Limb (tissue), 2 donors: Measurements from ENCODE around the gene ZKSCAN8.
A peak's percentile ranks its signal among the peaks of the same experiment; 100 is the strongest.
"Not testable (repeated sequence)": the region's sequence is repeated elsewhere in the genome, so short reads cannot be mapped to it uniquely, and the experiment has no call there.

Experiments
- DNase-seq, 2 donors: peaks; one replicate each; pipeline ENCODE4 v3.0.0-alpha.2; 2016; ENCODE audit errors: extremely low spot score in 2 of 2

The ZKSCAN8 gene

DNA sequence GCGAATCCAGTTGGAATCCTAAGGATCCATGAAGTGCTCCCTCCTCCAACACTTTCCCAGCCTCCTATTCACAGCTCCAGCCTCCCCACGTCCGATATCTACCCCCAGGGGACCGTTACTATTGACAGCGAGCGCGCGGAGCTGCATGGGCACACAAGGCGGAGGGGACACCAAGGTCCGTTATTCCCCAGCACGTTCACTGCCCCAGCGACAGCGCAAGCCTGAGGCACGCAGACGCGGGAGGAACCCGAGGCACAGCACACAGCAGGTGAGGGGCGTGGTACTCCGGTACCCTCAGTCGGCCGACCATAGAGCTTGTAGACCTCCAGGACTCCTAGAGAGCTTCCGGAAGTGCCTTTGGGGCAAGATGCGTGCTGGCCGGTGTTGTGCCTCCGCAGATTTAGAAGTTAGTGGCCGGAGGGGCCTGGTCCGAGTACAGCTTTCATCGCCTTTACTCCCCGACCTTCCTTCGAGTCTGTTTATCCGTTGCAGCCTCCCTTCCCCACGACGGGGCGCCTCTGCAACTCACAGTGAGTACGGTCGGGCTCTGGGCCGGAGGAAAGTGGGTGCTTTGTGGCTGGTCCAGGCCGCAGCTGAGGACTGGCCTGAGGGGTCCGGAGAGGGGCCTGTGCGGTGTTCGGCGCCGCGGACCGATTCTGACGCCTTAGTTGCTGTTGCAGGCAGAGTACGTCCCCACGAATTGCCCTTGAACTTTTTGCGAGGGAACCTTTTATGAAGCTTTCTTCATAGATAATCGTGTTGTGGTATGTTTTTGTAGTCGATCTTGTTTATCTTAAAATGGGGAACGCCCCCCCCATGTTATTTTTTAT lies at the start of gene ZKSCAN8:
Gene ZKSCAN8 (plus strand): TSS at position 384 of the 830 bp plus-strand sequence. CDS start 6,525 bp downstream, outside the sequence.
- DNase-seq, result peak; percentile 88

DNA sequence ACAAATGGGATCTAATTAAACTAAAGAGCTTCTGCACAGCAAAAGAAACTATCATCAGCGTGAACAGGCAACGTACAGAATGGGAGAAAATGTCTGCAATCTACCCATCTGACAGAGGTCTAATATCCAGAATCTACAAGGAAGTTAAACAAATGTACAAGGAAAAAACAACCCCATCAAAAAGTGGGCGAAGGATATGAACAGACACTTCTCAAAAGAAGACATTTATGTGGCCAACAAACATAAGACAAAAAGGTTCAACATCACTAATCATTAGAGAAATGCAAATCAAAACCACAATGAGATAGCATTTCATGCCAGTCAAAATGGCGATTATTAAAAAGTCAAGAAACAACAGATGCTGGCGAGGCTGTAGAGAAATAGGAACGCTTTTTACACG lies 39.5 kb upstream of the ZKSCAN8 start:
- not testable (repeated sequence) for DNase-seq

DNA sequence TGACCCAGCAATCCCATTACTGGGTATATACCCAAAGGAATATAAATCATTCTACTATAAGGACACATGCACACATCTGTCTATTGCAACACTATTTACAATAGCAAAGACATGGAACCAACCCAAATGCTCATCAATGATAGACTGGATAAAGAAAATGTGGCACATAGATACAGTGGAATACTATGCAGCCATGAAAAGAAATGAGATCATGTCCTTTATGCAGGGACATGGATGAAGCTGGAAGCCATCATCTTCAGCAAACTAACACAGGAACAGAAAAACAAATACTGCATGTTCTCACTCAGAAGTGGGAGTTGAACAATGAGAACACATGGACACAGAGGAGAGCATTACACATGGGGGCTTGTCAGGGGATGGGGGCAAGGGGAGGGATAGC lies 39.0 kb upstream of the ZKSCAN8 start:
- not testable (repeated sequence) for DNase-seq

DNA sequence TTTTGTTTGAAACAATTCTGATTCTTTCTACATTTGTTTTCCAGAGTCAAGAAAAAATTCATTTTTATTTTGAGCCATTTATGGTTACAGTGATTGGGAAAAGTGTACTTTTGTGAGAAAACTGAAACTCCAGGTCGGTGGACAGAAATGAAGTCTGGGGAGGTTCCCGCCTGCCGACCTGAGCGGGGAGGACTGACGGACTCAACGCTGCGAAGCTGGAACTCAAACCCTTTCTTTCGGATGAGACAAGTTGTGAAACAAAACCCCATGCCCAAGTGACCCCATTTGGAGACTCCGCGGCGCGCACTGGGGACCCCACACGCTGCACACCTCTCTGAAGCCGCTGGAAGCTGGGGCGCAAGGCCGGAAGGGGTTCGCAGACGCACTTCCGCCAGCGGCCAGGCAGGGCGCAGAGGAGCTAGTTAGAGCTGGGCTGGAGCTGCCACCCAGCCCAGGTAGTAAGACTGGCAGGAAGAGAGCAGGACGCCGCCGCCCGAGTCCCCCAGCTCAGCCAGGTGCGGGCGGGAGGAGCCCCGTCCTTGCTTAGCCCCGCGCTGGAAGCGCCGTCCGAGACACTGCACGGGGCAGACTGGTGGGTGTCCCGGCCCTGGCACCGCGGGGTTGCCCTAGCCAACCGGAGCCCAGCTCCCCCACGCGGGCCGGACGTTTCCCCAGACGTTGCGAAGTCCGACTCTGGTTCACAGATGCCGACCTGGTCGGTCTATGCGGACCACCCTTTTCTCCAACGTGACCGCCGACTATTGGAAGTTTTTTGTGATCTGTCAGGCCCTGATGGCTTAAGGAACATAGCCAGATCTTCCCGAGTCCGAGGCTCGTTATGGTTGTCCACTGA lies 37.1 kb upstream of the ZKSCAN8 start:
- peak; percentile 86 to 90 for DNase-seq

DNA sequence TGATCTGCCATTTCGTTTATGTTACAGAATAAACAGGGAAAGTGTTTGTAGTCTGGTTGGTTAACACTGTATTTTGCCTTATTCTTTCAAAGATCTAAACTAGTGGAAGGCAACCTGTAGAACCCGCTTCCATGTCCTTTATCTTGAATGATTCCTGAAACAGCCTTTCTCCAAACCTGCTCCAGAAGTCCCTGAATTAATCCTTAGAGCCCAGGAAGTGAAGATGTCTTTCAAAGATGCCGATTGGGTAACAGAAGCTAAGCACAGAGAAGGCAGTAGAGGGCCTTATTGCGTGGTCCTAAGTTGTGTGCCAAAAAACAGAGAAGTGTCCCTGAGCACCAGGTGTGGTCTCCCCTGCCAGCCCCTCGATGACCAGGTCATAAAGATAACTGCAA lies 36.4 kb upstream of the ZKSCAN8 start:
- DNase-seq, result no peak

DNA sequence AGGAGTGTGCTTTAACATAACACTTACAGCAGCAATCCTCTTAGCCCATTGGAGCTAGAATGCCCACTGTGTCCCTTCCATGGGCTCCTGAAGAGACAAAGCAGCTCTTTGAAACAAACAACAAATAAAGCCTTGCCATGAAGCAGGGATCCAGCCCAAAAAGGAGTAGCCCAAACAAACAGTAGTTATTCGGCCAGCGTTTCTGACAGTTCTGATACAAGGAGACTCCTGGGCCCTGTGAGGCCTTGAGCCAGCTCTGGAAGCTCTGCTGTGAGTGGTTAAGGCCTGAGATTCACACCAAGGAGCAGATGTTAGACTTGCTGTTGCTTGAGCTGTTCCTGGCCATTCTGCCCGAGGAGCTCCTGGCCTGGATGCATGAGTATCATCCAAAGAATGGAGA lies 34.2 kb upstream of the ZKSCAN8 start:
- DNase-seq, result no peak

DNA sequence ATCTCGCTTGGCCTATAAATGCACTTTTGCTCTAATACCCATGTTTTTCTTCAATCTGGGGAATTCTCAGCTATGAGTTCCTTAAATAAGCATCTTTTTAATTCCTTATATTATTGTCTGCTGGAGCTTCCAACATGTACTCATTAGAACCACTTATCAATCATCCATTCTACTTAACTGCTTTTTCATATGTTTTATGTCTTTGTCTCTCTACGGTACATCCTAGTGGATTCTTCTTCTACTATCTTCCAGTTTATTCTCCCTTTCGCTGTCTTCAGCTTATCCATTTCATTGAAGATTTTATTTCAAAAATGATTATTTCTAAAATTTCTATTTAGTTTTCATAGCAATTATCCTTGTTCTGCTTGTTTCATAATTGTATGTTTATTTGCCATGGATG lies 29.7 kb upstream of the ZKSCAN8 start:
- no peak for DNase-seq

DNA sequence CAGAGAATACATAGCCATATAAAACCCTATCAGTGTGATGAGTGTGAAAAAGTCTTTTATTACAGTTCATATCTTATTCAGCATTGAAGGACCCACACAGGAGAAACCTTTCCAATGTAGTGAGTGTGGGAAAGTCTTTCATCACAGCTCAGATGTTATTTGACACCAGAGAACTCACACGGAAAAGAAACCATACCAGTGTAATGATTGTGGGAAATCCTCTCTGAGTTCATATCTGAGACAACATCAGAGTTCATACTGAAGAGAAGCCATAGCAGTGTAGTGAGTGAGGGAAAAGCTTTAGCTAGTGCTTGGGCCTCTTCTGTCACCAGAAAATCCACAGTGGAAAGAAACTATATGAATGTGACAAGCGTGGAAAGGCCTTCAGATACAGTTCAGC lies 25.9 kb upstream of the ZKSCAN8 start:
- no peak for DNase-seq

DNA sequence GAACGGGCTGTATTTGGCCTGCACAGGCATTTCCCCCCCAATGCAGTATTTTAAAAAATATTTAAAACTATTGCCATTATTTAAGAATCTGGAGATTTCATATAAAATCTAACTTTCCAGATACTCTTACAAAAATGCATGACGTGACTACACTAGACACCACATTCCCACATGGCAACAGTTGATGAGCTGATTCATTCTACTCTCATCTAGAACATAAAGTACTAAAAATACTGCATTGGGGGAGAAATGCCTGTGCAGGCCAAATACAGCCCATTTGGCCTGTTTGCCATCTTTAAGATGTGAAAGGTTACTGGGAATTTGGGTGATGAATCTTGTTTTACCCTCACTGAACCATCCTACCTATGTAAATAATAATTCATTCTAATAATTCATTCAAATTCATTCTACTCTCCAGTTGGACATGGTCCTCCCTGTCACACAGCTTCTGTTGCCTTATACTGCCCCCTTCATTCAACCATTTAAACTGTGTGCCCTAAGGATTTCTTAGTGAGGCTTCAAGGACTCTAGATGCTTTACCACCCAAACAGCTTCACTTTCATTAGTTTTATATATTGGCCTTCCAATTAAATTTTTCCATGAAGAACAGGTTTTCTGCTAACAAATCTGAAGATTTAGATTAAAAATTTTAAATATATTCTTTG lies 24.2 kb upstream of the ZKSCAN8 start:
- no peak for DNase-seq

DNA sequence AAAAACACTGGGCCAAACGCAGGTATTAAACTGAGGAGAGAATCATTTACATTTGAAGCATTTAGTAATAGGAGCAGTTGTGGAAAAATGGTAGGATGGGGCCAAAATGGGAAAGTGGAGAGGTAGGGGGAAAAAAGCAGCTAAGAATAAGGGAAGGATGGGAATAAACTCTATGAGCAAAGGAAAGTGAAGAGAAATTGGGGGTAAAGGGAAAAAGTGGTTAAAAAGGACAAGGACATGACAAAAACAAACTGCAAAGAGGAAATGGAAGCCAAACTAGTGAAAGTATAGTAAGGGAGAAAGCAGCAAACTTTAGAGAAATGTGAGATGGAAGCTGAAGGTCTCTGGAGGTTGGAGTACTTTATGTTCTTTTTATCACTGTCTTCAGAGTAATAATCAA lies 23.5 kb upstream of the ZKSCAN8 start:
- no peak for DNase-seq

DNA sequence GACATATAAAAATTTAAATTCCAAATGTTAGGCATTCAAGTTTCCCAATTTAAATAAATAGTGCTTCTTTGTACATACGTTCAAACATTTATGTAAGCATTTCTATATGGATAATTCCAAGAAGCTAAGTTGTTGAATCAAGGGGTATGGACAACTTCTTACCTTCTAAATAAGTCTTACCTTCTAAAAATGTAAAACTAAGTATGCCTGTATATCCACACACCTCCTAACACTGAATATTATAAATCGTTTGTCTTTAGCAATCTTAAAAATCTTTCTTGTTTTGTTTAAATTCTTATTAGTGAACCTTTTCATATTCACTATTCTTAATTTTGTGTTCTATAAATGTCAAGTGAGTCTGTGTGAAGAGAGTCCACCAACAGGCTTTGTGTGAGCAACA lies 19.8 kb upstream of the ZKSCAN8 start:
- no peak for DNase-seq

DNA sequence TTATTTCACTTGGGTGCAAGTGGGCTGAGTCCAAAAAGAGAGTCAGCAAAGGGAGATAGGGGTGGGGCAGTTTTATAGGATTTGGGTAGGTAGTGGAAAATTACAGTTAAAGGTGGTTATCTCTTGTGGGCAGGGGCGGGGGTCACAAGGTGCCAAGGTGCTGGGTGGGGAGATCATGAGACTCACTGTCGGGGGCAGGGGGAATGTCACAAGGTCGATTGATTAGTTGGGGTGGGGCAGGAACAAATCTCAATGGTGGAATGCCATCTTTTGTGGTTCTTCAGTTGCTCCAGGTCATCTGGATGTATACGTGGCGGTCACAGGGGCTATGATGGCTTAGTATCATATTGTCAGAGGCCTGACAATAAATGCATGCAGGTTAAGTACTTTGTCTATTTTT lies 19.4 kb upstream of the ZKSCAN8 start:
- DNase-seq, result not testable (repeated sequence)

DNA sequence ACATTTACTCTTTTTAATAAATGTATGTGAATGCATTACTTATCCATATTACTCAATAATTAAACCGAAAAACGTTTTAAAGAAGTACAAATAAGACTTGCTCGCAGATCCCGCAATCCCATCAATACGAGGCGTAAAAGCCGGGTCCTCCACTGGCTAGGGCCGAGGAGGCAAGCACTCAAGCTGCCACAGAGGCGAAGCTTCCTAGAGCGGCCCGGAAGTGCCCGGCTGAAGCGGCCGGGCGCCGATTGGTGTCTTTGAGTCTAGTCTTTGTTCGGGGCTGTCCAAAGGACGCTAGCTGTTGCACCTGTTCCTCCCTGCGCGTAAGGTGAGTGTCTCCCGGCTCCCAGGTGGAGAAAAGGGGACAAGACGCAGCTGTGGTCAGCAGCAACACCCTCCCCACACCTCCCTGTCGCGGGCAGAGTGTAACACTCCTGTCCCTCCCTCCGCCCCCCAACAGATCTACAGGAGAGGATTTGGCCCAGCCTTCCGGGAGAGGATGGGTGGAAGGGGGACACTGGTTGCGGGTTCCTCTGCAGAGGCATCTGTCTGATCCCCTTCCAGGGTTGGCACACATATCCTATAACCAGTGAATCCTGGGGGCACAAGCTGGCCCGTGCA lies 17.2 kb upstream of the ZKSCAN8 start, which contains the start of gene ZSCAN16:
Gene ZSCAN16 (plus strand): TSS at position 260 of the 621 bp plus-strand sequence. CDS start 835 bp downstream, outside the sequence.
- peak; percentile 85 to 86 for DNase-seq

DNA sequence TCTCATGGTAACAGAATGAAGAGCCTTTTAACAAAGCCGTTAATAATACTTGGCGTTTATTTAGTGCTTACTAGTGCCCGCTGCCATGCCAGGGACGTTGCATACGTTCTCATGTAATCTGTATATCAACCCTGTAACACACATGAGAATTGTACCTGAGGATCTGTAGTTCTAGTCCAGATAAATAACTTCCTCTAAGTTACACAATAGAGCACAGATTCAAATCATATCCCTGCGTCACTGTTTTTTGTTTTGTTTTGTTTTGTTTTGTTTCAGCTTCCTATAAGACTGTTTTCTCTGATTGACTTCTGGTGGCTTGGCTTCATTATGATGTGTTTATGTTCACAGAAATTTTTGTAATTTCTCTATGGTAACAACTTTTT lies 16.7 kb upstream of the ZKSCAN8 start:
- no peak for DNase-seq

DNA sequence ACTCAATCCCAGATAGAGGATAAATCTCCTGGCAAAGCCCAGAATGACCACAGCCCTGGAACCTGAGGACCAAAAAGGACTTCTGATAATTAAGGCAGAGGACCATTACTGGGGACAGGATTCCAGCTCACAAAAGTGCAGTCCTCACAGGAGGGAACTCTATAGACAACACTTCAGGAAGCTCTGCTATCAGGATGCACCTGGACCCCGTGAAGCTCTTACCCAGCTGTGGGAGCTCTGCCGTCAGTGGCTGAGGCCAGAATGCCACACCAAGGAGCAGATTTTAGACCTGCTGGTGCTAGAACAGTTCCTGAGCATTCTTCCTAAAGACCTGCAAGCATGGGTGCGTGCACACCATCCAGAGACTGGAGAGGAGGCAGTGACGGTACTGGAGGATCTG lies 16.3 kb upstream of the ZKSCAN8 start:
- no peak for DNase-seq

DNA sequence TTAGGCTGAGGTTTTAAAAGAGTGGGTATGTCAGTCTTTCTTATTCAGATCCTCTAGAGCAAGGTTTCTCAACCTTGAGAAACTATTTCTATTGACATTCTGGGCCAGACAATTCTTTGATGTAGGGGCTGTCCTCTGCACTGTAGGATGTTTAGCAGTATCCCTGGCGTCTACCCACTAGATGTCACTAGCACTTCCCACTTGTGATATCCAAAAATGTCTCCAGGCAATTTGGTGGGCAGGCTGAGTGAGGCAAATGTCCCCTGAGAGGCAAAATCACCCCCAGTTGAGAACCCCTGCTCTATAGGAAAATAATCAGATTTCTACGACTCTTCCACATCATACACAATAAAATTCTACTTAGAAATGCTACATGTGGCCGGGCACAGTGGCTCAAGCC lies 7.7 kb upstream of the ZKSCAN8 start:
- DNase-seq, result peak in 1 of 2 donors; percentile 31

DNA sequence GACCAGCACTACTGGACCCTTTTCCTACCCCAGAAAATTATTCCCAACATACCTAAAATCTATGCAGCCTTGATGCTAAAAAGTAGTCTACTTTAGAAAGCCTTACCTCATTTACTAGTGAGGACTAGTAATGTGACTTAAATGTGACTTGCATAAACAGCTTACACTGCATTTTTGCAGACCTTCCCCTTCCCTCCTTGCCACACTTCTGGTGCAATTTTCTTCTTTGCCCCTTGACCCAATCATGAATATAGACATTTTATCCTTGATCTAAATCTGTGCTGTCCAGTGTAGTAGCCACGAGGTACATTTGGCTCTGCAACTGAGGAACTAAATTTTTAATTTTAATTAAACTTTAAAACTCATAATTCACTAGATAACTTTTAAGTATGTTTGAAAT lies 7.0 kb upstream of the ZKSCAN8 start:
- DNase-seq, result no peak

DNA sequence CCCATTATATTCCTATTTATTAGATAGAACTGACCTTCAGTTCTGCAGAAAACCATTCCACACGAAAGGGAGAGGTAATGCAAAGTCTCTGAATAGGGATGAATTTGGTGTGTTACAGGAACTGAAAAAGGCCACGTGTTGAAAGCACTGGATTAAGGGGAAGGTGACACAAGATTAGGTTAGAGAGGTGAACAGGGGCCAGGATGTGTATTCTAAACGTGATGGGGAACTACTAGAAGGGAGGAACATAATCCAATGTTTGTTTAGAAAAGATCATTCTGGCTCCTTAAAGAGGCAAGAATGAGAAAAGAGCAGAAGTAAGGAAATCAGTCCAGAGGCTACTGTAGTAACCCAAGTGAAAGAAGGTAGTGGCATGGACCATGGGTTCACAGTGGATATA lies 6.3 kb upstream of the ZKSCAN8 start:
- no peak for DNase-seq

DNA sequence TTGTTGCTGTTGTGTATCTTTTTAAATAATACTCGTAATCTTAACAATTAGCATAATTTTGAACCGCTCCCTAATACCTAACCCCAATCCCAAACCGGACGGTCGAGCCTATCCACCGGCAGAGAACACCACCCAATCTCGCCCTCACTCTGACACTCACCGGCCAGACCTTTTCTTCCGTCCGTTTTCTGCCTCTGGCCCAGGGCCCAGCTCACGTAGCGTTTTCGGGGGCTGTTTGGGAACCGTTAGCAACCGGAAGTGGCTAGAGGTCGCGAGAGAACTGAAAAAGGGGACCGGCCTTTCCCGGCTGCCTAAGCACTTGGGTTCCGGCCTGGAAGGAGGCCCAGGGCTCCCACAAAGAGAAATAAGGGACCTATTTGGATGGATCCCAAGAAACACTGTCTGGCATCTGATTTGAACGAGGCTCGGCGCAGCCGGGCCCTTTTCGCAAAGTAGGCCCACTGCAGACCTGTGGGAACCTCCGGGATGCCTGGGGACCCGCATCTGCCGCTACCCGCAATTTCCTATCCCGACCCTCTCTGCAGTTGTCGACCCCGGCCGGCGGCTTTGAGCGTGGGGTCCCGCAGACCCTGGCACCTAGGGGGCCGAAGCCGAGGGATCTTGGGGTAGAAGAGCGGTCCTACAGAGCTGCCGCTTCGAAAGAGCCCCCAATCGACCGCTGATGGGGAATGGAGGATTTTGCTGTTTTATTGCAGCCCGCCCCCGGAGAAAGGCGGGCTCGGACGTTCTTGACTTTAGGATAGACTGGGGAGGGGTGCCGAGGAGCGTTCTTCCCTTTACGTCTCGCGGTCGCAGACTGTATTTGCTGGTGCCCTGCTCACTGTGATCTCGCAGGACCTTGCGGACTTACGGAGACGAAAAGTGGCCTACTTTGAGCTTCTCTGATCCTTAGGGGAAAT lies 4.8 kb upstream of the ZKSCAN8 start:
- peak; percentile 91 to 92 for DNase-seq

DNA sequence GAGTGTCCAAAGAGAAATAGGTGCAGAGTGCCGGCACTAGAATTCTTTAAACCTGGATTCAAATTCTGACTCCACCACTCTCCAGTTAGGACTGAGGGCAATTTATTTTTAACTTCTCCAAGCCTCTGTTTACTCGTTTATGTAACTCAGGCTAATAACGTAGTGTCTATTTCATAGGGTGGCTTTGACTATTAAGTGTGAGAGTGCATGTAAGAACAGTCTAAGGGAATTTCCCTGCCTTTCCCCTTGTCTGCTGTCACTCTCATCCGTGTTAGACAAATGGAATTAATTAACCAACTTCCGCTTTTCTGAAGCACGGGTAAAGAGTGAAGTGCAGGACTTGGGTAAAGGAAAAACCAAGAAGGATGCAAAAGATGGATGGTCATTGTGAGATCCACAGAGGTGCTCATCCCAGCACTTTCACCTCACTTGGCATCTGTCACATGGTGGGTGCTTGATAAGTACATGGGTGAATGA lies 4.1 kb upstream of the ZKSCAN8 start:
- DNase-seq, result no peak
